Gastroesophageal sphincter (tissue), 3 donors: ENCODE measurements around the gene GRIK3.

Experiments
- POLR2AphosphoS5 ChIP-seq: sonication (generic); formaldehyde crosslinking; IDR thresholded peaks from one replicate; pipeline ENCODE4 v1.6.1; 2017; ENCODE audit warnings: antibody characterized with exemption
- TF ChIP-seq, protein P1 (sequence below), 4 experiments: fragments of 200-600 bp in 2 of 4; fragments of 450-650 bp in 2 of 4; sonication (generic) in 1 of 4; IDR thresholded peaks; one replicate each; pipeline ENCODE4 v1.5.1; 2017 to 2019; ENCODE audit warnings: antibody characterized with exemption in 4 of 4, mild to moderate bottlenecking in 2 of 4, moderate library complexity in 2 of 4

DNA sequence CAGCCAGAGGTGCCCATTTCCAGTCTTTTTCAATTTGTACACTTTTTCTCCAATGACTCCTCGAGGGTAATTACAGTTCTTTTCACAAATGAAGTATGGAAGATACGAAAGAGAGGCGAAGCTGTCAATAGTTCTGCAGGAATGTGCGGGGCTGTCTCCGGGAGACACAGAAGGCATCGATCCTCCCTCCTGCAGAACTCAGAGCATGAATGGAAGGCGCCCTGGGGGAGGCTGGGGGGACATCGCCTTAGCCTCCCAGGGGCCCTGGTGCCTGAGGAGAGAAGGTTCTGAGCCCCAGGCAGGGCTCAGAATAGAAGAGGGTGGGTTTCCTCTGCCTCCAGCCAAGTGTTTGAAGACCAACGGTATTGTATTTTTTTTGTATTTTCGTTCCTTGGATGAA is 49.7 kb upstream of the GRIK3 start:
- no peak for TF ChIP-seq POLR2AphosphoS5
- TF ChIP-seq, protein P1, sequence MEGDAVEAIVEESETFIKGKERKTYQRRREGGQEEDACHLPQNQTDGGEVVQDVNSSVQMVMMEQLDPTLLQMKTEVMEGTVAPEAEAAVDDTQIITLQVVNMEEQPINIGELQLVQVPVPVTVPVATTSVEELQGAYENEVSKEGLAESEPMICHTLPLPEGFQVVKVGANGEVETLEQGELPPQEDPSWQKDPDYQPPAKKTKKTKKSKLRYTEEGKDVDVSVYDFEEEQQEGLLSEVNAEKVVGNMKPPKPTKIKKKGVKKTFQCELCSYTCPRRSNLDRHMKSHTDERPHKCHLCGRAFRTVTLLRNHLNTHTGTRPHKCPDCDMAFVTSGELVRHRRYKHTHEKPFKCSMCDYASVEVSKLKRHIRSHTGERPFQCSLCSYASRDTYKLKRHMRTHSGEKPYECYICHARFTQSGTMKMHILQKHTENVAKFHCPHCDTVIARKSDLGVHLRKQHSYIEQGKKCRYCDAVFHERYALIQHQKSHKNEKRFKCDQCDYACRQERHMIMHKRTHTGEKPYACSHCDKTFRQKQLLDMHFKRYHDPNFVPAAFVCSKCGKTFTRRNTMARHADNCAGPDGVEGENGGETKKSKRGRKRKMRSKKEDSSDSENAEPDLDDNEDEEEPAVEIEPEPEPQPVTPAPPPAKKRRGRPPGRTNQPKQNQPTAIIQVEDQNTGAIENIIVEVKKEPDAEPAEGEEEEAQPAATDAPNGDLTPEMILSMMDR (IDR thresholded peaks at IDR 0.05): no peak
